ENCODE data around the gene DLL1.

DLL1 gene

DNA sequence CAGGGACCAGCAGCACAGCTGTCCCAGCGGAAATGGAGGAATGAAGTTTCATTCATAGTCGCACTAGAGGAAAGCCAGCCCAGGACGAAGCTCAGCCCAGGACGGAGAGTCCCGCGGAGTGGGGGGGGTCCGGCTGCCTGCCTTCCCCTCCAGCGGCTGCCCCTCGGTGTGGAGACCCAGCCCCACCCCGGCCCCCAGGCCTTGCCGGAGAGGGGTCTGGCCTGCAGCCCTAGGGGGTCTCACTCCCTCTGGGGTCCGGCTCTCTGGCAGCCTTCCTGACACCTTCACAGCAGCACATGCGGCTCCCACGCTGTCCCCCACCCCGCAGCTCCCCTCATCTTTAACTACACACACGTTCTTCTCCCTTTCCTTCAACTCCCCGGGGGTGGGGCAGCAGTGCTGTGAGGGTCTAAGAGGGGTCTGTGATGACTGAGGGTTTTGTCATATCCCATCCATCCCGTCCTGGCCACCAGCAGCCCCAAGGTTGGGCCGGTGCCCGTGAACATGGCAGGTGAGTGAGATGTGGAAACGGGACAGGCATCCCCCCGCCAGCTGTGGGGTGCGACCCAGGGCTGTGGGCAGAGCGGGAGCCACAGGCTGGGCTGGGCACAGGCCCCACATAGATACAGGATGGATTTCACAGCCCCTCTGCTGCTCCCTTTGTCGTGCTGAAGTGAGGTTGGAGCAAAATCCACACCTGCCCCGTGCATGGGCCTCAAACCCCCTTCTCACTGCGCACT is 41.8 kb downstream of the DLL1 start:
- no peak for DNase-seq

DNA sequence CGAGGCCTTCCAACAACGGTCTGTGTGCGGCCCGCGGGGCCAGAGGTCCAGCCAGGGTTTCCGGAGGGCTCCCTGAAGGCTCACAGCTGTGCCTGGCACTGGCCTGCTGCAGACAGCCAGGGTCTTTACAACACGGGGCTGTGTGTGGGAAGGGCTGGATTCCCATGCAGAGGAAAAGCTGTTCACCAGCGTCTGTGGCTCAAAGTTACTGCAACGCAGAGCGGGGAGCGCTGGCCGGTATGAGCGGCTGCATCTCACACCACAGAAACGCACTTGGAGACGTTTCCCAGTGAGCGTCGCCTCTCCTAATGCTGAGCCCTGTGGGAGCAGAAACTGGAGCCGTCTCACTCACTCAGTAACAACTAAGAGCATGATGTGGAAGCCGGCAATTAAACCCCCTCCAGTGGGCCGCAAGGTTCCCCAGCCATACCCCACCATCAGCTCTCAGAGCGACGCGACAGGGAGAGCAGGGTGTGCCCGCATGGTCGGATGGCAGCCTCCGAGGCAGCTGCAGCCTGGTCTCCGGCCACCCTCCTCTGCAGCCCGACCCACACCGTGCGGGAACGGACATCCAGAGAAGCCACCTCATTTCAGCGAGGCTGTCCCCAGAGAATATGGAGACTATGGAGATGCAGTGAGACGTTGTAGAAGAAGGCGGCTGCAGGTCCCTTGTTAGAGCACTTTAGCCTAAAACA is 42.6 kb downstream of the DLL1 start:
- no peak for DNase-seq

DNA sequence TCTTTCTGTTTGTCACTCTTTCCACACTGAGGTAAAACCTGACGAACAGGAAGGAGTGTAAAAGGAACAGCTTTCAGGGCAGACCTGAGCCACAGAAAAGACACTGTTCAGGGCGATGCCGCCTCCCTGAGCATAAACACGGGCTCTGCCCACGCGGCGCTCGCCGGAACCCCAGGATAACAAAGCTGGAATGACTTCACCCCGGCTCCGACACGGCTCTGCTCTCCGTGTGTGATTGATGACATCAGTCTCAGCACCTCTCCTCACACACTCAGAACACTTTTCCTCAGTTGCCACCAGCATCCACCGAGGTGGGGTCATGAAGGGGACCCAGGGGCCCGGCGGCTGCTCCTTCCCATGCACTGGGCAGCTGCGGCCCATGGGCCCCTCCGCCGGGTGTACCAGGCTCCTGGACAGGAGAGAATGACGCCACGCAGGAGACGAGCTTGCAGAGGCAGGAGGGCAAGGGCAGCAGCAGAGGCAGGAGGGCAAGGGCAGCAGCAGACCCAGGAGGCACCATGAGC is 43.6 kb downstream of the DLL1 start:
- DNase-seq: no peak

DNA sequence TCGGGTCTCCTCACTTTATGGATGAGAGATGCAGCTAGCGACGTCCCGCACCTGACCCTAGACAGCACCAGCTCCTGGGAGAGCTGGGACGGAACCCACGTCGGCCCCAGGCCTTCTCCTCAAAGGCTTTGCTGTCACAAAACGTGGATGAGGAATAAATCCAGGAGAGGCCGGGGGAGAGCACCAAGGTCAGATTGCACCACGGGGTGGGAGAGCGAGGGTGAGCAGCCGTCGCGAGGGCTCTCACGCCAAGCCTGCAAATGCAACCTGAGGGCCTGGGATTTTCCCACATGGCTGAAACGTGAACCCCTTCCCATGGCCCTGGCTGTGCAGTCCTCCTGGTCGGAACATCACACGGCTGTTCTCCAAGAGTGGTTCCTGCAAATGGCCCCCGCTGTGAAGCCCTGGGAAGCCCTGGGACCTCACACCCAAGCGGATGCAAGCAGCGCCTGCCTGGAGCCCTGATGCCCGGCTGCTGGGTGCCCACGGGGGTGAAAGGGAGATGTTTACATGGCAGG is 45.3 kb downstream of the DLL1 start:
- DNase-seq: no peak

DNA sequence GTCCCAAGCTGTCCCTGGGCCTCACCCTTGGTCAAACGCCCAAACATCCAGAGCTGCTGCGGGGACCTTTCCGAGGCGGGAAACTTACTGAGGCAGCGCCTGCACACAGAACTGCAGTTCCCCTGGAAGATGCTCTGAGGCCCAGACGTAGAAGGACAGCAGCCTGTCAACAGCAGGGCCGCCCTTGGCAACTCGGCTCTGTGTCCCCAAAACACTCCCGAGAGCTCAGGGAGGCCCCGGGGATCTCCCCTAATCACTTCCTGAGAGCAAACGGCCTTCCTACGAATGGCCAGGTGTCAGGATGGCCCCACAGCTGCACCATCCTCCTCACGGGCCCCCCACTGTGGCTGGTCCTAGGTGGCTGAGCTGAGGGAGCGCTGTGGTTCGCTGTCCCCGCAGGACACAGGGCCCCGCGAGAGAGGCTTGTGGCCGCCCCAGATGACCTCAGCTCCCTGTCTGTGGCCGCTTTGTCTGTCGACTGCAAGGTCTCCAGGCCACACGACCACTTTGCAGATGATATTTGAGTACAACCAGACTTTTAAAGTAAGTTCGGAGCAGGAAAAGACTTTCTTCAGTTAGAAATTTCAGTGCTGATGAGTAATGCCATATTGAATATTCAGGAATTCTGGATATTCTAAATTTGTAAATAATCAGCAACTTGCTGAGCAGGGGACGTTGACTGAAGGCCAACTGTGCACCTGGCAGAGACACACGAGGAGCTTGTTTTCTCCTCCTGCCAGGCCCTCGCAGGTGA is 46.0 kb downstream of the DLL1 start:
- DNase-seq: no peak

DNA sequence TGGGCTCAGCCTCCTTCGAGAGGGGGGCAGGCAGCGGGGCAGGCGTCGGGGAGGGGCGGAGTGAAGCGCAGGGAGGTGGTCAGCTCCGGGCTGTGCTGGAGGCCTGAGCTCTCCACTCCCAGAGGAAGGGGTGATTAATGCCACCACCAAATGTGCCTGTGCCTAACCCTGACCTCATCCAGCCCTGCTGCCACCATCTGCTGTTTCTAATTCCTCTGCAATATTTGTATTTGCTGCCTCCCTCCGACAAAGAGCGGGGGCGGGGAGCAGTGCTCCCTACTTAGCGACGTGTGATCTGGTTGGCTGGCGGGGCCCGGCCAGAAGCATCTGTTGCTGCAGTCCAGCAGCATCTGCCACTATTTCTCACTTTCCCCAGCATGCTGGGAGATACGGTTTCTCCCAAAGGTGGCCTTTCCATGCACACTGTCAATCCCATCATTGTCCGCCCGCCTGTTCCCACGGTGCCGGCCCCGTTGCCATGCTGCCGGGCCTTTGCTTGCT is 47.0 kb downstream of the DLL1 start:
- DNase-seq: no peak

GRCh38 chr6:170243386-170243785 is 47.5 kb downstream of the DLL1 start:
- DNase-seq: no peak

DNA sequence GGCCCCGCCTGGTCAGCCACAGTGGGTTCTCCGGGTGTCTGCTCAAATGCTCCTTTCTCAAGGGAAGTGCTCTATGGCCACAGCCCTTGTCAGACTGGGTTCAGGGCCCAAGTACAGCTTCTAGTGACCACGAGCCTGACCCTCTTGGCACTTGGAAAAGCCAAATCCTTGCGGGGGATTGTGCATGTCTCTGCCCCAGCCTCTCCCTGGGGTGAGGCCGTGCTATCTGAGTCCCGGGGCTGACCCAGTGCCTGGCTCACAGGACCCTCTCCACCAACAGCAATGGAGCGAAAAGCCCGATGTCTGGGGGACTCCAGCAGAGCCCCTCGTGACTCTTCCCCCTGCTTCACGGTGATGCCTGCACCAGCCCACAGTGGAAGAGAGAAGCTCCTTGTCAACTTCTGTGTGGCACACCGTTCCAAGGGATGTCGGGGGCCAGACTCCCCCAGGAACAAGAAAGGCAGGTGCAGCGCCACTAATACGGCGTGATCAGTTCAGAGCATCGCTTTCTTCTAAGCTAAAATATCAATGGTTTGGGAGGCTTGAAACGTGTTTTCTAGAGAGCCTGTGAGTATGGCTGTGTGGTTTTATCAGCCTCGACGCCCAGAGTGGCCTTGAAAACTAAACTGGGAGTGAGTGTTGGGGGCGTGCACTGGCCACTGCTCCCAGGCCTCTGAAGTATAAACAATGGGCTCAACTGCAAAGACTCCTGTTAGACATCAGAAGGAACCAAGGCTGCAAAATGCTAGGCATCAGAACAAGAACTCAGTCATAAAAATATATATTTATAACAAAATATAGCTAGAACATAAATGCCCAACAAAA is 51.9 kb downstream of the DLL1 start:
- no peak for DNase-seq

- no peak for DNase-seq
Measured at GRCh38 chr6:170237999-170238740, 52.7 kb downstream of the DLL1 start.

DNA sequence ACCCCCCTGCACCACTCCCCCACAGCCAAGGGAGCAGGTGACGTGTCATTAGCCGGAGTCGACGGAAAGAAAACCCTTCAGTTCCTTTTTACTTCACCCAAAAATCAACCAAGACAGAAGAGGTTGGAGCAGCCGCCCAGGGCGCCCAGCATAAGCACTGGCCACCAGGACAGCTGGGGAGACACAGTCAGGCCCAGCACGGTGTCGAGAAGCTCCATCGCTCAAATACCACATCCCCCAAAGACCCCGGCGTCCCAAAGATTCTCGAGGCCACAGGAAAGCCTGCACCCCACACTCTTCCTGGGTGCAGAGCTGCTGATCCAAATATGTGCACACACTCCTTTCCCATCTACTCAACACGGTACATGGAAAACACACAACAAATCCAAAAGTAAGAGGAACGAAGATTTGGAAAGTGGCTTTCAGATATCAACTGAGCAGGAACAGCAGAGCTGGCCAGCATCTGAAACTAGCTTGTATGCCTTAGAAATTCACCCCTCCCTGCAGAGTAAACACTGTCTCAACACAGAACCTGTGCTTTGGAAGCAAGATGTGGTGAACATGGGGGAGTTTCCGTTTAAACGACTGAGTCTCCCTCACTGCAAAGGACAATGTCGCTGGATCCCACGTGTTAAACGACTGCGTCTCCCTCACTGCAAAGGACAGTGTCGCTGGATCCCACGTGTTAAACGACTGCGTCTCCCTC is 54.6 kb downstream of the DLL1 start:
- DNase-seq: no peak

DNA sequence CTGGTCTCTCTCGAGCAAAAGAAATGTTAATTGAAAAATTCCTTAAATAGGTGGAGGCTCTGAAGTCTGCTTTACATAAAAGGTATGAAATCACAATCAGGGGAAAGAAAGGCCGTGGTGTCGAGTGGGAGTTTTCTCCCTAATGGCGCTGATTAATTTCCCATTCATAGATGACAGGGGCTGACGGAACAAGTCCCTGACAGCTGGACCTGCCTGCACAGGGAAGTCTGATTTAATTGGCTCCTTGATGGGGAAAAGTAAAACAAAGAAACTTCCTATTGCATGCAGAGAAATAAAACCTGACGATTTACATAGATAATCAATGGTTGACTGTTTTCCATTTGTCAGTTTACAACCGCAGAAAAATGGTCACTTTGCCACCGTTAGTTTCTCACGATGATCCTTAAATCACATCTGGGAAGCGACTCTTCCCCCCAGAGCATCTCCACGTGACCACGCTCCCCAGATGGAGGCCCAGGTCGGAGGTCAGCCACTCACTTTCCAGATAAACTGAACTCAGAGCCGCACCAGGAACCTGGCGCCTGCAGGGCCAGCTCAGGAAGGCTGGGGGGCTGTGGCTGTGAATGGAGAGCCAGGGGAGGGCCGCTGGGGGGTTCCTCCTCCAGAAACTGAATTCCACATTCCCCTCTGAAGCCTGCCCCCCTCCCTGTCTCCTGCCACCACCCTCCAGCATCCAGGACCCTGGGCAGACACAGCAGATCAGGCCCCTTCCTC is 55.3 kb downstream of the DLL1 start:
- no peak for DNase-seq

GRCh38 chr6:170234419-170234818 is 56.5 kb downstream of the DLL1 start:
- no peak for DNase-seq

GRCh38 chr6:170233286-170234205 is 57.3 kb downstream of the DLL1 start:
- no peak for DNase-seq

All from effector CD4-positive, alpha-beta T cell (primary cell).